ENCODE results near the gene GNAS. TPM values are rescaled to one million over a fixed set of nuclear protein-coding genes. Genes with fewer than 3 reads are reported as not detected.

GNAS gene
- total and polyA plus RNA-seq, 10 of the 15 experiments (the other 5 are each of a cell fraction or from before 2014, with no cell fraction given) = 209 to 950 (median 394) TPM

GRCh38 chr20:58891086-58891717 is 38.7 kb downstream of the GNAS start (continued):
- TF ChIP-seq E2F8 (IDR thresholded peaks at IDR 0.05; ENCODE audit: low read depth, partially characterized antibody) (no peak), MAX (IDR thresholded peaks at IDR 0.05; ENCODE audit: low read depth, low read length) (no peak), ZNF687 (IDR thresholded peaks at IDR 0.05) (0 out of 2 replicates have a peak, but pooled peaks have one; percentile 27), EGR1 (IDR thresholded peaks at IDR 0.05; ENCODE audit: borderline replicate concordance in 1 of 2, low read depth in 2 of 2, low read length in 2 of 2) (no peak), ZNF217 (IDR thresholded peaks at IDR 0.05) (no peak), FOXM1 (IDR thresholded peaks at IDR 0.05; ENCODE audit: low read depth, low read length) (no peak), WRNIP1 (IDR thresholded peaks at IDR 0.05; ENCODE audit: borderline replicate concordance, low read depth, low read length) (no peak), NR2C1 (IDR thresholded peaks at IDR 0.05) (no peak), IKZF1 (conservative IDR thresholded peaks at IDR 0.05) (0 out of 2 replicates have a peak, but pooled peaks have one; percentile 5), EED (IDR thresholded peaks at IDR 0.05; ENCODE audit: low read depth) (no peak), TBL1XR1 (IDR thresholded peaks at IDR 0.05; ENCODE audit: low read depth, low read length) (peak; percentile 7; the same call in 1 of the 2 replicates), FOXK2 (IDR thresholded peaks at IDR 0.05) (no peak), ETV6 (conservative IDR thresholded peaks at IDR 0.05 in 1 of 2, IDR thresholded peaks at IDR 0.05 in 1 of 2; ENCODE audit: borderline replicate concordance in 1 of 2, low read depth in 1 of 2) (no peak), RAD21 (IDR thresholded peaks at IDR 0.05; ENCODE audit: insufficient read depth, low read depth, low read length) (no peak), ATF2 (IDR thresholded peaks at IDR 0.05; ENCODE audit: low read length) (no peak), RB1 (IDR thresholded peaks at IDR 0.05; ENCODE audit: borderline replicate concordance) (no peak), MEF2B (IDR thresholded peaks at IDR 0.05; ENCODE audit: partially characterized antibody, poor library complexity, severe bottlenecking) (no peak), GABPA (IDR thresholded peaks at IDR 0.05; ENCODE audit: low read depth) (no peak), MYB (IDR thresholded peaks at IDR 0.05; ENCODE audit: borderline replicate concordance, low read depth, low read length) (no peak), USF1 (IDR thresholded peaks at IDR 0.05; ENCODE audit: borderline replicate concordance, extremely low read length, insufficient read depth, low read depth, low read length) (no peak)
